ENCODE measurements around the gene USP17L24.
"Not testable (repeated sequence)": the region's sequence is repeated elsewhere in the genome, so short reads cannot be mapped to it uniquely, and the experiment has no call there.

USP17L24 gene

DNA sequence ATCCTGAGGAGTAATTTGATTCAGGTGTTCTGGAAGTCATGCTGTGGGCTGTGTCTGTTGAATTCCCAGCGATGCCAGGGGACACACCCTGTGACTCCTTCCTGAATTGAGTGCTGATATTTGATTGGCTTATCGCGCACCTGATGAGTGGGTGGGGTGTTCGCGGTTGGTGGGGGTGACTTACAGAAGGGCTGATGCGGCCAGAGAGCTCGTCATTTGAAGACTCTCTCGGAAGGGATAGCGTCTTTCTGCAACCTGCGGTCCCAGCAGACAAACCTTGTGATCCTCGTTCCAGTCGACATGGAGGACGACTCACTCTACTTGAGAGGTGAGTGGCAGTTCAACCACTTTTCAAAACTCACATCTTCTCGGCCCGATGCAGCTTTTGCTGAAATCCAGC is at the start of gene USP17L24:
TSS of gene USP17L24 (plus strand) at position 301 of the 400 bp plus-strand sequence. CDS start at position 301, 0 bp downstream.
- not testable (repeated sequence) for DNase-seq (ENCODE audit: low read depth)

- not testable (repeated sequence) for DNase-seq (ENCODE audit: low read depth)
These were observed 774 bp upstream of the USP17L24 start for GRCh38 chr4:9324191-9324590.

GRCh38 chr4:9329611-9330010 is 4.6 kb downstream of the USP17L24 start, which contains the start of gene USP17L25:
Gene USP17L25, plus strand, starts transcription at chr4:9329911. Its CDS starts 0 bp downstream, at chr4:9329911.
- DNase-seq (ENCODE audit: low read depth) = not testable (repeated sequence)

DNA sequence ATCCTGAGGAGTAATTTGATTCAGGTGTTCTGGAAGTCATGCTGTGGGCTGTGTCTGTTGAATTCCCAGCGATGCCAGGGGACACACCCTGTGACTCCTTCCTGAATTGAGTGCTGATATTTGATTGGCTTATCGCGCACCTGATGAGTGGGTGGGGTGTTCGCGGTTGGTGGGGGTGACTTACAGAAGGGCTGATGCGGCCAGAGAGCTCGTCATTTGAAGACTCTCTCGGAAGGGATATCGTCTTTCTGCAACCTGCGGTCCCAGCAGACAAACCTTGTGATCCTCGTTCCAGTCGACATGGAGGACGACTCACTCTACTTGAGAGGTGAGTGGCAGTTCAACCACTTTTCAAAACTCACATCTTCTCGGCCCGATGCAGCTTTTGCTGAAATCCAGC is 9.4 kb downstream of the USP17L24 start, which contains the start of gene USP17L26:
TSS of gene USP17L26 (plus strand) at position 301 of the 400 bp plus-strand sequence. CDS start at position 301, 0 bp downstream.
- not testable (repeated sequence) for DNase-seq (ENCODE audit: low read depth)

DNA sequence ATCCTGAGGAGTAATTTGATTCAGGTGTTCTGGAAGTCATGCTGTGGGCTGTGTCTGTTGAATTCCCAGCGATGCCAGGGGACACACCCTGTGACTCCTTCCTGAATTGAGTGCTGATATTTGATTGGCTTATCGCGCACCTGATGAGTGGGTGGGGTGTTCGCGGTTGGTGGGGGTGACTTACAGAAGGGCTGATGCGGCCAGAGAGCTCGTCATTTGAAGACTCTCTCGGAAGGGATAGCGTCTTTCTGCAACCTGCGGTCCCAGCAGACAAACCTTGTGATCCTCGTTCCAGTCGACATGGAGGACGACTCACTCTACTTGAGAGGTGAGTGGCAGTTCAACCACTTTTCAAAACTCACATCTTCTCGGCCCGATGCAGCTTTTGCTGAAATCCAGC is 14.1 kb downstream of the USP17L24 start, which contains the start of gene USP17L5:
TSS of gene USP17L5 (plus strand) at position 301 of the 400 bp plus-strand sequence. CDS start at position 301, 0 bp downstream.
- not testable (repeated sequence) for DNase-seq (ENCODE audit: low read depth)

GRCh38 chr4:9343848-9344247 is 18.9 kb downstream of the USP17L24 start, which contains the start of gene USP17L27:
Gene USP17L27, plus strand, starts transcription at chr4:9344148. Its CDS starts 0 bp downstream, at chr4:9344148.
- DNase-seq (ENCODE audit: low read depth) = not testable (repeated sequence)

GRCh38 chr4:9348593-9348992 is 23.6 kb downstream of the USP17L24 start, which contains the start of gene USP17L28:
Gene USP17L28, plus strand, starts transcription at chr4:9348893. Its CDS starts 0 bp downstream, at chr4:9348893.
- not testable (repeated sequence) for DNase-seq (ENCODE audit: low read depth)

- not testable (repeated sequence) for DNase-seq (ENCODE audit: low read depth)
These were observed 25.9 kb downstream of the USP17L24 start for GRCh38 chr4:9350866-9351265.

- DNase-seq (ENCODE audit: low read depth) = not testable (repeated sequence)
These were observed 28.4 kb downstream of the USP17L24 start, which contains the start of gene USP17L29 for GRCh38 chr4:9353338-9353737. Gene USP17L29, plus strand, starts transcription at chr4:9353638. Its CDS starts 0 bp downstream, at chr4:9353638.

- not testable (repeated sequence) for DNase-seq (ENCODE audit: low read depth)
These were observed 37.9 kb downstream of the USP17L24 start, which contains the start of gene USP17L30 for GRCh38 chr4:9362829-9363228. Gene USP17L30, plus strand, starts transcription at chr4:9363129. Its CDS starts 0 bp downstream, at chr4:9363129.

All from non-pigmented ciliary epithelial cell (primary cell).